Measurements from ENCODE around the gene PDZRN3.

PDZRN3 gene

DNA sequence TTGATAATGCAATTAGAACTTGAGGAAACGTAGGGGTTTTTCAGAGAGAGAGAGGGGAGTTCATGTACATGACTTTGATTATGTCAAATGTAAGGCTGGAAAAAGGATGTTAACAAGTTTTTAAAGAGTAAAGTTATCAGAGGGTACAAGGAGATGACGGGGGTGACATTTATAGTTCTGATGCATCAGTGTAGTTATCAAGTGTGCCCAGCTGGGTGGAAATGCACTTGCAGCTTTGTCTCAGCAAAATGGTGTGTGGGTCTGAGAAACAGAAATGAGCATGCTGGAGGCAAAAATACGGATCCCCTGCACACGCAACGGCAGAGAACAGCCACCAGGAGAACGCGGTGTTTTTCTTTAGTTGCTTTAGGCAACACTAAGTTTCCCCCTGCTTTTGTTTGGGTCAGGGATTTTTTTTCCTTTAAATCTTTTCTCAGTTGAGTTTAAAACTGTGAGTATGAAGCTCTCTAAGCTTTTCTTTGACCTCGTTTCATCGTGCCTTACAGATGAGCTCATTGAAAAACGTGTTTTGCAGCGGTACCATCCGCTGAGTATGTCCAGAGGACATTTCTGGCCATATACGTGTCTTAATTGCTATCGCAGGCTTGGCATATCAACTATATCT lies 205.4 kb downstream of the PDZRN3 start:
- H3K4me3 ChIP-seq (ENCODE audit: low read depth, low read length): no peak overlapping the region
- DNase-seq (ENCODE audit: low read depth, low spot score): peak; percentile 43
- in situ Hi-C loops (cut with HindIII; ENCODE audit: low sequenced_read_pairs): no loop called here
- TF ChIP-seq, protein P1, sequence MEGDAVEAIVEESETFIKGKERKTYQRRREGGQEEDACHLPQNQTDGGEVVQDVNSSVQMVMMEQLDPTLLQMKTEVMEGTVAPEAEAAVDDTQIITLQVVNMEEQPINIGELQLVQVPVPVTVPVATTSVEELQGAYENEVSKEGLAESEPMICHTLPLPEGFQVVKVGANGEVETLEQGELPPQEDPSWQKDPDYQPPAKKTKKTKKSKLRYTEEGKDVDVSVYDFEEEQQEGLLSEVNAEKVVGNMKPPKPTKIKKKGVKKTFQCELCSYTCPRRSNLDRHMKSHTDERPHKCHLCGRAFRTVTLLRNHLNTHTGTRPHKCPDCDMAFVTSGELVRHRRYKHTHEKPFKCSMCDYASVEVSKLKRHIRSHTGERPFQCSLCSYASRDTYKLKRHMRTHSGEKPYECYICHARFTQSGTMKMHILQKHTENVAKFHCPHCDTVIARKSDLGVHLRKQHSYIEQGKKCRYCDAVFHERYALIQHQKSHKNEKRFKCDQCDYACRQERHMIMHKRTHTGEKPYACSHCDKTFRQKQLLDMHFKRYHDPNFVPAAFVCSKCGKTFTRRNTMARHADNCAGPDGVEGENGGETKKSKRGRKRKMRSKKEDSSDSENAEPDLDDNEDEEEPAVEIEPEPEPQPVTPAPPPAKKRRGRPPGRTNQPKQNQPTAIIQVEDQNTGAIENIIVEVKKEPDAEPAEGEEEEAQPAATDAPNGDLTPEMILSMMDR (IDR thresholded peaks at IDR 0.05; ENCODE audit: low read depth, low read length): peak; percentile 31

DNA sequence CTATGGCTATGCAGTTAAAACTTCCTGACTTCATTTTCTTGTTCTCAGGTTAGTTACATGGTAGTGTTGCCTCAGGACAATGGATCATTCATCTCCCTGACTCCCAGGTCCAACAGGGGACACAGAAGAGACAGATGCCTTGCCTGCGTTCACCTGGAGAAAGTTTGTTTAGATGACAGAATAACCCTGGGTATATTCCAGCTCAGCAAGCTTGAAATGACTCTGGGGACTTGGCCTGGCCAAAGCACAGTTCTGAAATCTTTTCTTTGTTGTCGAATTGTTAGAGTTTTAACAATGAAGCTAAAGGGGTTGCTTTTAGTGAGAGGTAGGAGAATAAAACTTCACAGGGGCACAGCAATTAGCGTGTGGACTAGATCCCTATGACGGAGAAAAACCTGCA lies 206.1 kb downstream of the PDZRN3 start:
- DNase-seq (ENCODE audit: low read depth, low spot score): no peak
- TF ChIP-seq, protein P1 (IDR thresholded peaks at IDR 0.05; ENCODE audit: low read depth, low read length): no peak
- H3K4me3 ChIP-seq (ENCODE audit: low read depth, low read length): no peak overlapping the region
- in situ Hi-C loops (cut with HindIII; ENCODE audit: low sequenced_read_pairs): no loop called here

DNA sequence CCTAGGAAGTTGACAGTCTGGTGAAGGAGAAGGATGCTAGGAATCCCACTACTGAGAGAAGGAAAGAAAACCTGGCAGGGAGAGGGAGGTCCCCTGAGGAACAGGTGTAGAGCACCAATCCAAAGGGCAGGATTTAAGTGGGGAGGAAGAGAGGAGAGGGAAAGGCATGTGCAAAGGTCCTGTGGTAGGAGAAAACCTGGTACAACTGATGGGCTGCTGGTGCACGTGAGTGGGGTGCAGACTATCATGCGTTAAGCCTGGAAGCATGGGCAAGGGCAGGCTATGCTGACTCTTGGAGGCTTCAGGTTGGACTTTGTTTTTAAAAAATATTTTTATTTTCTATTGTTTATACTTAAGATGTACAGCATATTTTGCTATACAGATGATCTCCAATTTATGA lies 209.6 kb downstream of the PDZRN3 start:
- no peak for DNase-seq (ENCODE audit: low read depth, low spot score)
- in situ Hi-C loops (cut with HindIII; ENCODE audit: low sequenced_read_pairs): no loop called here
- TF ChIP-seq, protein P1 (IDR thresholded peaks at IDR 0.05; ENCODE audit: low read depth, low read length): no peak
- no peak overlapping the region for H3K4me3 ChIP-seq (ENCODE audit: low read depth, low read length)

DNA sequence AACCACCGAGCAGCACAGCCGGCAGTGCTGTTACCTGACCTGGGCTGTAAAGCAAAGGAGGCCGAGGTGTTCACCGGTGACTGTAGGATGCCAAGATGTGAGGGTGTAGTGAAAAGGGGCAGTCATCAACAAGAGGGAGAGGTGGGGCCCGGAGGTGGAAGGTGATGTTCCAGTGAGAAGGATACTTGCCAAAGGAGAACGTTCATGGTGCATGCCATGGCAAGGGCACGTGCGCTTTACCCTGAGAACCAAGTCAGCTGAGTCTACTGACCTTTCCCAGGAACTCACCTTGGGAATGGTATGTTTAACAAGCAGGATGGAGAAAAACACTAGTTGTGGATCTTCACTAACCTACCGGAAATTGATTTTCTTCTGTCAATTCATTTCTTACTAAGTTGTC lies 211.1 kb downstream of the PDZRN3 start:
- in situ Hi-C loops (cut with HindIII; ENCODE audit: low sequenced_read_pairs): no loop called here
- DNase-seq (ENCODE audit: low read depth, low spot score): no peak
- H3K4me3 ChIP-seq (ENCODE audit: low read depth, low read length): no peak overlapping the region
- TF ChIP-seq, protein P1 (IDR thresholded peaks at IDR 0.05; ENCODE audit: low read depth, low read length): no peak

DNA sequence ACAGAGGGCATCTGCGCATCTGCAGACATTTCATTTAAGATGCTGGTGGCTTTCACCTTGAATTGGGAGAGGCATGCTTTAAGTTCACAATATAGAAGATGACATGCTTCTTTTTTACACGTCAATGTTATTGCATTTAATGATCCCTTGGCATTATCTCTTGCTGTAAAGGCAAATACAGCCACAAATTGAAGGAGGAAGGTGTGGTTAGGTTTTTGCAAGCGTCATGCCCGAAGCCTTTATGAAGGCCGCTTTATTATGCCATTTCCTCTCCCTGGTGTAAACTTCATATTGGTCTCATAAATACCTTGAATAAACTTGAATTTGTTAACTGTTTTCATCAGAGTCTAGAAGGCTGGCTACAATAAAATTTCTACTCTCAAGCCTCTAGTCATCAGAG lies 212.7 kb downstream of the PDZRN3 start:
- DNase-seq (ENCODE audit: low read depth, low spot score): no peak
- no peak overlapping the region for H3K4me3 ChIP-seq (ENCODE audit: low read depth, low read length)
- TF ChIP-seq, protein P1 (IDR thresholded peaks at IDR 0.05; ENCODE audit: low read depth, low read length): no peak
- in situ Hi-C loops (cut with HindIII; ENCODE audit: low sequenced_read_pairs): no loop called here

DNA sequence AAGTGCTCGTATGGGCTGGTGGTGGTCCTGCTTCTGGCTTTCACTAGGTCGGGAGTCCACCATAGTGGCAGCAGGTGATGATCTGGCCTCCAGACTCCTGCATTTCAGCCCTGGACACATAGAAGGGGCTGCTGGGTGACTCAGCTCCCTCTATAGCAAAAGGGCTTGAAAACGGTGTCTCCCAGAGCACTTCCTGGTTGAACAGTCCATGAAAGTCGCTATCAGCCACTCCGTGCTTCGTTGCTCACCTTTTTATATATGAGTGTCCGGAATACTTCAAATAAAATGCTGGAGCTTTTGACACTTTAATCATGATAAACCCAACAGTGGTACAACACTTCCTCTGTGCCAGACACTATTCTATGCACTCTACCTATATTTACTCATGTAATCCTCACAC lies 213.2 kb downstream of the PDZRN3 start:
- TF ChIP-seq, protein P1 (IDR thresholded peaks at IDR 0.05; ENCODE audit: low read depth, low read length): no peak
- in situ Hi-C loops (cut with HindIII; ENCODE audit: low sequenced_read_pairs): no loop called here
- no peak overlapping the region for H3K4me3 ChIP-seq (ENCODE audit: low read depth, low read length)
- DNase-seq (ENCODE audit: low read depth, low spot score): no peak
